Measurements from ENCODE around the gene STAP1.

GRCh38 chr4:67568820-67569219, 10.3 kb downstream of the STAP1 start:
- TF ChIP-seq CTCF (IDR thresholded peaks at IDR 0.05) (no peak), USF2 (IDR thresholded peaks at IDR 0.05; ENCODE audit: borderline replicate concordance, low read depth, low read length) (no peak), YY1 (IDR thresholded peaks at IDR 0.05; ENCODE audit: low read depth) (no peak), SMC3 (IDR thresholded peaks at IDR 0.05; ENCODE audit: low read depth, low read length) (no peak), GABPA (IDR thresholded peaks at IDR 0.05; ENCODE audit: low read depth) (no peak)

Measured in SK-N-SH (cell line).